Activated T-cell treated with anti-CD3 and anti-CD28 coated beads for 1 hour (primary cell): ENCODE measurements around the gene BBX.
"Not testable (repeated sequence)": the region's sequence is repeated elsewhere in the genome, so short reads cannot be mapped to it uniquely, and the experiment has no call there.

Source experiments
- DNase-seq: peaks from one replicate; pipeline ENCODE4 v3.0.0-alpha.2; 2020; ENCODE audit warnings: low read depth

The BBX gene

DNA sequence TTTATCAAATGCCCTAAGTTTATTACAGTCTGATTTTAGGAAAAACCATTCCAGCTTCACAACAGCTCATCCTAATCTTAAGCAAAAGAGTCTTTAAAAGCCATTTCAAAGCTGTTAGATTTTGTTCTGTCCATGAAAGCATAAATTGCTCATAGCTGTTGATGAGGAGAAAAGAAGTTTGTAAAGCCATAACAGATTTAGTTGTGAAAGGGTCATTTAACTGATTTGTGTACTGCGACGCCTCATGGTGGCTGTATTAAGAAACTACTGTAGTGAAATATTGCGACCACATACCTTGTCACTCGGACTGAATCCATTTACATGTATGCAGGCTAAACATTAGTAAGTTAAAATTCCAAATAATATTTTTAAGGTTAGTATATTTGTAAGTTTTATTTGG is 20.9 kb downstream of the BBX start:
- DNase-seq: no peak

GRCh38 chr3:107545680-107546120 is 22.9 kb downstream of the BBX start:
- DNase-seq: no peak

DNA sequence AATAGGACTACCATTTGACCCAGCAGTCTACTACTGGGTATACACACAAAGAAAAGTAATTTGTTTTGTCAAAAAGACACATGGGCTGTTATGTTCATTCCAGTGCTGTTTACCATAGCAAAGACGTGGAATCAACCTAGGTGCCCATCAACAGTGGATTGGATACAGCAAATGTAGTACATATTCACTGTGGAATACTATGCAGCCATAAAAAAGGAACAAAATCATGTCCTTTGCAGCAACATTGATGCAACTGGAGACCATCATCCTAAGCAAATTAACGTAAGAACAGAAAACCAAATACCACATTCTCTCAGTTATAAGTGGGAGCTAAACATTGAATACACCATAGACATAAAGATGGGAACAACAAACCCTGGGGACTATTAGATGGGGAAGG is 25.8 kb downstream of the BBX start:
- no peak for DNase-seq

GRCh38 chr3:107555359-107555758 is 32.6 kb downstream of the BBX start:
- DNase-seq: no peak

GRCh38 chr3:107557743-107558142 is 35.0 kb downstream of the BBX start:
- DNase-seq: no peak

GRCh38 chr3:107560166-107560565 is 37.4 kb downstream of the BBX start:
- DNase-seq: no peak

GRCh38 chr3:107561980-107562379 is 39.2 kb downstream of the BBX start:
- no peak for DNase-seq

- DNase-seq: no peak
Measured at GRCh38 chr3:107562969-107563529, 40.3 kb downstream of the BBX start.

- not testable (repeated sequence) for DNase-seq
Measured at GRCh38 chr3:107565244-107565643, 42.5 kb downstream of the BBX start.

DNA sequence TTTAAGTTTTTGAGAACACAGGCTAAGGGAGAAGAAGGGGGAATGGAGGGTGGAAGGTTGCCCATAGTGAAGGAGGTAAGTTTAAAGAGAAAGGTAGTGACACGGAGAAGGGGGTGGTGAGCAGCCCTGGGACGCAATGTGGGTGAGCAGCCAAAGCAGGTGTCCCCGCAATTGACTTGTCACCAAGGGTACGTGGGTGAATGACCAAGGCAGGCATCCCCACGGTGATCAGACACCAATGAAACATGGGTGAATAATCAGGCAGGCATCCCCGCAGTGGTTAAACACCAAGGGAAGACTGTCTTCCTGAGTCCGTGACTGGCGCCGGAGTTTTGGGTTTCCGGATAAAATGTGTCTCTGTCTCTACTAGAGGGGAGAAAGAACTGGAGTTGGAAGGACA is 48.3 kb downstream of the BBX start:
- DNase-seq: not testable (repeated sequence)

- not testable (repeated sequence) for DNase-seq
Measured at GRCh38 chr3:107571492-107571891, 48.7 kb downstream of the BBX start.

DNA sequence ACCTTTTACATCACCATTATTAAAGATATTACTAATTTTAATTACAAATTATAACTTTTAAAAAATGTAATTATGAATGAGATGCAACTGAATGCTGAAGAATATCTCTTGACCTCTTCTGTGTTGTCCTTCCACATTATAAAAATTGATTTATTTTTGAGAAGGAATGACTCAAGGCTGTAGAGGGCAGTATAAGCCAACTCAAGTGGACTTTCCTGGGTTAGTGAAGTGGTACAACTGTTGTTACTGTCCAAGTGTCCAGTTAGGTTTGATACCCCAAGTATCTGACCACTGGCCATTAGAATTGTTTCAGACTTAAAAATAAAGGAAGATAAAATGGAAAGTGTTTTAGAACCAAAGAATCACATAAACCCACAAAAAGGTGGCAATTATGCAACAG is 51.9 kb downstream of the BBX start:
- no peak for DNase-seq

GRCh38 chr3:107578091-107578490 is 55.3 kb downstream of the BBX start:
- DNase-seq: no peak

GRCh38 chr3:107578523-107578922 is 55.8 kb downstream of the BBX start:
- no peak for DNase-seq

DNA sequence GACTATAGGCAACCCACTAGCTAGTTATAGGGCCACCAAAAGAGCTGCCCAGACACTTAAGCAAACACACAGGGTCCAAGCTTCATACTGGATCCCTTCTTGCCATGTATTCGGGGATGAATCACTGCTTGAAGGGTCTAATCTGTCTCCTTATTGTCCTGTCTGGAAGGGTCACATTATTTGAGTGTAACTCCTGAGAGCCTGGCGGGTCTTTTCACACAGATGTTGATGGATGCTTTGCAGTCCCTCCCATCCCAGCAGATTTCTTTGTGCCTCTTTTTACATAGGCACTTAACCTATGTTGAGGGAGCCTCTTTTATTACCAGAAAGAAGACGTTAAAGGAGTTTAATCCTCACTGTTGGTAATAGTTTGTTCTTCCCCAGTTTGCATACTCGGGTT is 56.6 kb downstream of the BBX start:
- no peak for DNase-seq

GRCh38 chr3:107581230-107581629 is 58.5 kb downstream of the BBX start:
- DNase-seq: no peak

DNA sequence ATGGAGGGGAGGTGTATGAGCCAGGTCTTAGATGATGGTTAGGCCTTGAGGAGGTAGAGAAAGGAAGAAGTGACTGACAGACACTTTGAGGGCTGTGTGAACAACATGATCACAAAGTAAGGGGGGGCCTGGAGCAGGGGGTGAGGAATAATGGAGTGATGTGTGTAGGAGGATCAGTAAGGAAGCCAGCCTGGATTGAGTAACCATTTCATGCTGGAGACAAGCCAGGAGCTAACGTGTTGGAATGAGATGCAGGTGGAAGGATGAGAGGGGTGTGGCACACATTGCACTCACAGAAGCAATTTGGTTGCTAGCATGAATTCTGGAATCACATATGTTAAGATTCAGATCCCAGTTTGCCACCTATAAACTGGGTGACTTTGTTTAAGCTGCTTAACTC is 65.5 kb downstream of the BBX start:
- DNase-seq: no peak

- DNase-seq: no peak
Measured at GRCh38 chr3:107589454-107589853, 66.7 kb downstream of the BBX start.

DNA sequence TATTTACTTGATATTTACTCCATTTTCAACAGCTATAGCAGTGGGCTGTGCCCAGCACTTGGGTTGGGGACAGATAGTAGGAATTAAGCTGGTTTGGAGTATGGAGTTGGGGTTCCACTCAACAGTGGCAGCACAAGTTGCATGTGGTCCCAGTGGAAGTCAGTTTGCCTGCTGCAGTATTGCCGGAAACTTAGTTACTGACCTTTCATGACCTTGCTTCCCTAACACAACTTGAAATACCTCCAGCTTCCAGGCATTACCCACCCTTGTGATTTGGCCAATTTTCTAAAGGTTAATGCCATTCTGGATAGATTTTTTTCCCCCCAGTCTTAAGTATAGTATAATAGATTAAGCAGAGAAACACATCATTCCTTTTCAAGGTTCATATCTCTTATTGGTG is 68.0 kb downstream of the BBX start:
- no peak for DNase-seq

DNA sequence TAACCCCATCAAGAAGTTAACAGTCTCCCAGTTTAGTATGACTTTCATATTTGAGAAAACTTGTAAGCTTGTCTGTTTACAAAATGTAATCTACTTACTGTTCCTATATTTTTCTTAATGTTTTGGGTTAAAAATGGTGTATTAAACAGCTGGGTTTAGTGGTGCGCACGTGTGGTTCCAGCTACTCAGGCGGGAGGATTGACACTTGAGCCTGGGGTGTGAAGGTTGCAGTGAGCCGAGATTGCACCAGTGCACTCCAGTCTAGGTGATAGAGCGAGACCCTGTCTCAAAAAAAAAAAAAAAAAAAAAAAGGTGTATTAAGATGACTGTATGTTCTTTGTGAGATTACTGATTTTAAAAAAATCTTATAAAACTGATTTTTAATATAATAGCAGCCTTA is 69.3 kb downstream of the BBX start:
- no peak for DNase-seq

GRCh38 chr3:107594870-107595269 is 72.1 kb downstream of the BBX start:
- DNase-seq: no peak

- no peak for DNase-seq
Measured at GRCh38 chr3:107596639-107597038, 73.9 kb downstream of the BBX start.

GRCh38 chr3:107598926-107599771 is 76.4 kb downstream of the BBX start:
- DNase-seq: peak; percentile 23

DNA sequence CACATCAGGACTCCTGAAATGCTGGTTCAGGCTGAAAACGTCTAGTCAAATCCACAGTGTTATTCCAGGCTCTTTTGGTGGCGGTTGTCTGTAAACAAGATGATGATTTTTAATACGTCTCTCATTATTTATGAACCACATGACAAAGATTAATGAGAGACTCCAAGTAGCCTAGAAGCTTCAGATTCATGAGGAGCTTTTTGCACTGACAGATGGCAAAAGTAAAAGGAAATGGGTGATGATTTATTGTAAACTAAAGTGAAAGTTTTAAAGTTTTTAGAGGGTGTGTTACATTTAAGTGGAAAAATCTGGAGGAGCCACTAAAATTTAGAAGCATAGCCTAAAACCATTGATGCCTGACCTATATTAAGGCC is 77.0 kb downstream of the BBX start:
- no peak for DNase-seq
